Liver (tissue), 9 donors: ENCODE measurements around the gene CLDN6. TPM values are rescaled to one million over a fixed set of nuclear protein-coding genes. Genes with fewer than 3 reads are reported as not detected.
"Not testable (repeated sequence)": the region's sequence is repeated elsewhere in the genome, so short reads cannot be mapped to it uniquely, and the experiment has no call there.

Experiments
- DNase-seq: peaks from one replicate; pipeline ENCODE4 v3.0.0-alpha.2; 2017; ENCODE audit warnings: low spot score
- H3K27ac ChIP-seq, 2 donors: one replicate each; pipeline ENCODE4 v1.7.0; 2013; ENCODE audit warnings: inconsistent platforms in 2 of 2, low read length in 2 of 2, control low read depth in 1 of 2, low read depth in 1 of 2, mild to moderate bottlenecking in 1 of 2
- H3K27me3 ChIP-seq, 4 donors: one replicate each; pipeline versions ENCODE4 v1.6.1 to v1.7.0; 2013; ENCODE audit warnings: low read length in 3 of 4, inconsistent platforms in 1 of 4, mild to moderate bottlenecking in 1 of 4, moderate library complexity in 1 of 4; ENCODE audit not compliant: control insufficient read depth in 4 of 4, insufficient read depth in 4 of 4
- H3K36me3 ChIP-seq, 4 donors: one replicate each; pipeline versions ENCODE4 v1.6.1 to v1.7.0; 2013; ENCODE audit warnings: low read length in 3 of 4, mild to moderate bottlenecking in 3 of 4, low read depth in 1 of 4, moderate library complexity in 1 of 4; ENCODE audit not compliant: control insufficient read depth in 4 of 4, insufficient read depth in 3 of 4
- H3K4me1 ChIP-seq, 4 donors: one replicate each; pipeline versions ENCODE4 v1.6.1 to v1.7.0; 2013; ENCODE audit warnings: low read length in 3 of 4, mild to moderate bottlenecking in 3 of 4, moderate library complexity in 1 of 4; ENCODE audit not compliant: control insufficient read depth in 4 of 4, insufficient read depth in 4 of 4
- H3K4me3 ChIP-seq, 3 donors: one replicate each; pipeline versions ENCODE4 v1.6.1 to v1.7.0; 2013; ENCODE audit warnings: low read length in 3 of 3, control low read depth in 1 of 3, low read depth in 1 of 3, mild to moderate bottlenecking in 1 of 3
- H3K9ac ChIP-seq, 2 donors: one replicate each; pipeline ENCODE4 v1.7.0; 2013; ENCODE audit warnings: low read length in 2 of 2, mild to moderate bottlenecking in 2 of 2, moderate library complexity in 2 of 2, control low read depth in 1 of 2, low read depth in 1 of 2
- H3K9me3 ChIP-seq, 4 donors: one replicate each; pipeline versions ENCODE4 v1.6.1 to v1.7.0; 2013; ENCODE audit warnings: low read length in 3 of 4; ENCODE audit not compliant: control insufficient read depth in 4 of 4
- CTCF ChIP-seq: fragments of 150-350 bp; IDR thresholded peaks from 2 replicates; pipeline ENCODE4 v1.5.1; 2017; ENCODE audit warnings: improper control_type of control experiment, low read depth, low read length; ENCODE audit not compliant: missing input control
- EGR1 ChIP-seq, 2 donors: IDR thresholded peaks; 2 replicates each; pipeline ENCODE4 v1.6.1; 2016 to 2018; ENCODE audit warnings: antibody characterized with exemption in 2 of 2, low read depth in 2 of 2
- FOXA1 ChIP-seq: IDR thresholded peaks from 2 replicates; pipeline ENCODE4 v1.6.1; 2016; ENCODE audit warnings: antibody characterized with exemption
- FOXA2 ChIP-seq: IDR thresholded peaks from 2 replicates; pipeline ENCODE4 v1.6.1; 2016; ENCODE audit warnings: antibody characterized with exemption
- GABPA ChIP-seq, 2 donors: IDR thresholded peaks in 1 of 2; conservative IDR thresholded peaks in 1 of 2; 2 replicates each; pipeline ENCODE4 v1.6.1; 2016; ENCODE audit warnings: antibody characterized with exemption in 2 of 2, mild to moderate bottlenecking in 1 of 2, moderate library complexity in 1 of 2
- HNF4G ChIP-seq: IDR thresholded peaks from 2 replicates; pipeline ENCODE4 v1.6.1; 2016; ENCODE audit warnings: antibody characterized with exemption
- JUND ChIP-seq, 2 donors: IDR thresholded peaks; 2 replicates each; pipeline ENCODE4 v1.6.1; 2016; ENCODE audit warnings: antibody characterized with exemption in 2 of 2
- NR2F2 ChIP-seq: IDR thresholded peaks from 2 replicates; pipeline ENCODE4 v1.6.1; 2016; ENCODE audit warnings: antibody characterized with exemption
- RAD21 ChIP-seq, 2 donors: IDR thresholded peaks; 2 replicates each; pipeline ENCODE4 v1.6.1; 2016; ENCODE audit warnings: antibody characterized with exemption in 2 of 2, mild to moderate bottlenecking in 2 of 2
- REST ChIP-seq: IDR thresholded peaks from 2 replicates; pipeline ENCODE4 v1.6.1; 2016; ENCODE audit warnings: antibody characterized with exemption, mild to moderate bottlenecking
- RXRA ChIP-seq, 2 donors: IDR thresholded peaks; 2 replicates each; pipeline ENCODE4 v1.6.1; 2017 to 2018; ENCODE audit warnings: antibody characterized with exemption in 2 of 2, mild to moderate bottlenecking in 1 of 2
- SP1 ChIP-seq: IDR thresholded peaks from 2 replicates; pipeline ENCODE4 v1.6.1; 2018; ENCODE audit warnings: antibody characterized with exemption, mild to moderate bottlenecking
- TAF1 ChIP-seq: conservative IDR thresholded peaks from 2 replicates; pipeline ENCODE4 v1.6.1; 2016; ENCODE audit warnings: antibody characterized with exemption, mild to moderate bottlenecking
- YY1 ChIP-seq: IDR thresholded peaks from 2 replicates; pipeline ENCODE4 v1.6.1; 2016; ENCODE audit warnings: antibody characterized with exemption, mild to moderate bottlenecking
- ZBTB33 ChIP-seq: IDR thresholded peaks from 2 replicates; pipeline ENCODE4 v1.6.1; 2016; ENCODE audit warnings: antibody characterized with exemption
- WGBS: extraction: QIAGEN DNeasy Blood & Tissue Kit; methylation state at CpG from one replicate; pipeline ENCODE4 v1.1.7; 2013; 5-methylcytosine and 5-hydroxymethylcytosine counted together
- polyA plus RNA-seq, 2 donors: library from polyadenylated mRNA; stranded (reverse) in 1 of 2; unstranded in 1 of 2; fragments of 200-250 nt in 1 of 2; fragments of >200 nt in 1 of 2; fragmentation: Nextera tagmentation in 1 of 2; extraction: Ambion mirVana in 1 of 2; gene quantifications; one replicate each; pipeline versions ENCODE4 v1.2.1 to v1.2.3, GENCODE V29; 2013 to 2015
- total RNA-seq, 2 donors: library from RNA; depleted of rRNA; stranded (reverse); fragments of >200 nt; gene quantifications; one replicate each; pipeline ENCODE4 v1.2.3, GENCODE V29; 2014
- TF ChIP-seq, protein P1 (sequence below): IDR thresholded peaks from 2 replicates; pipeline ENCODE4 v1.6.1; 2016; ENCODE audit warnings: antibody characterized with exemption
- TF ChIP-seq, protein P2 (sequence below): IDR thresholded peaks from 2 replicates; pipeline ENCODE4 v1.6.1; 2016; ENCODE audit warnings: antibody characterized with exemption
- donor health status: healthy.
- donor health status: healthy.
- donor health status: healthy.
- donor health status: healthy.
- donor health status: healthy.

Gene CLDN6
- total and polyA plus RNA-seq, 4 donors: 0.75 TPM; not detected in 3

GRCh38 chr16:3055734-3056115 lies 37.7 kb upstream of the CLDN6 start:
- not testable (repeated sequence) for H3K9ac ChIP-seq

DNA sequence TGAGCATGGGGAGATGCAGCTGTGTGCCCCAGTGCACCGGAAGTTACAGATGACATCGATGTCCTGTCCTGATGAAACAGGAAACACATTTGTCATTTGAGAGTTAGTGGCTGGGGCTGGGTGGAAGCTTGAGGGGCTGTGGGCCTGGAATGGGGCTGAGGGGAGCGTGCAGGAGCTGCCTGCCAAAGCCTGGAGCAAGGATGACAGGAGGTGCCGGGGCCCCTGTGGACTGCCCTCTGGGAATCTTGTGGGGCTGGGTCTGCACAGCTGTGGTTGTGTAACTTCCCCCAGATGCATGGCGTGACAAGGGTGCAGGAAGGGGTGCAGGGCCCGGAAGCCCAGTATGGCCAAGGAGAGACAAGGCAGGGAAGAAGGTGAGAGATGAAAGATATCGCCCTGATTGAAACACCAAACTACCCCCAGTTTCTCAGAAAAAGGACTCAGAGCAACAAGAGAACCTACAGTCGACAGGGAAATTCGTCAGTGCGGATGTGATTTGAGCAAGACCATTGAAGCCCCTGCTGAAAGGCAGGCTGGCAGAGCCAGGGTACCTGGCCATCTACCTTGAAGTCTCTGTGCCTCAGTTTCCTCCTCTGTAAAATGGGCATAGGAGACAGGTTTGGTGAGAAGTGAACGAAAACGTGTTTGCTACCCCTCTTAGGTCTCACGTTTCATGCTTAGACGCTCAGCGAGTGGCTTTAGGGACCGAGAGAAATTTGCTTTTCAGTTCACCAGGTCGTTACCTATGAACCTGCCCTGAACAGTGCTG lies 37.2 kb upstream of the CLDN6 start:
- DNase-seq: no peak
- Histone ChIP-seq H3K27ac (no peak overlapping the region), H3K4me3 (no peak overlapping the region), H3K9ac (no peak overlapping the region), H3K27me3 (no peaks in the 10 kb centered on the region), H3K36me3 (peaks cover 0 to 2% (median 0%) of the 10 kb centered on the region in 4 donors), H3K4me1 (peaks cover 5 to 16% (median 13%) of the 10 kb centered on the region in 4 donors), H3K9me3 (no peaks in the 10 kb centered on the region)
- TF ChIP-seq EGR1 (IDR thresholded peaks at IDR 0.05; ENCODE audit: low read depth in 2 of 2) (no peak), REST (no peak), RXRA (IDR thresholded peaks at IDR 0.05) (no peak), CTCF (no peak), JUND (IDR thresholded peaks at IDR 0.05) (no peak), FOXA2 (no peak), TAF1 (no peak), SP1 (no peak), ZBTB33 (no peak), YY1 (no peak), GABPA (IDR thresholded peaks at IDR 0.05 in 1 of 2, conservative IDR thresholded peaks at IDR 0.05 in 1 of 2) (no peak), HNF4G (no peak), NR2F2 (no peak), FOXA1 (no peak), RAD21 (IDR thresholded peaks at IDR 0.05) (no peak)
- TF ChIP-seq, protein P1, sequence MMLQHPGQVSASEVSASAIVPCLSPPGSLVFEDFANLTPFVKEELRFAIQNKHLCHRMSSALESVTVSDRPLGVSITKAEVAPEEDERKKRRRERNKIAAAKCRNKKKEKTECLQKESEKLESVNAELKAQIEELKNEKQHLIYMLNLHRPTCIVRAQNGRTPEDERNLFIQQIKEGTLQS: no peak
- TF ChIP-seq, protein P2, sequence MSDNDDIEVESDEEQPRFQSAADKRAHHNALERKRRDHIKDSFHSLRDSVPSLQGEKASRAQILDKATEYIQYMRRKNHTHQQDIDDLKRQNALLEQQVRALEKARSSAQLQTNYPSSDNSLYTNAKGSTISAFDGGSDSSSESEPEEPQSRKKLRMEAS: no peak
- 83% methylated on average over 17 of the region's 17 CpGs for WGBS

More at GRCh38 chr16:3055734-3056115, 37.7 kb upstream of the CLDN6 start:
- WGBS: 78% methylated on average over 9 of the region's 9 CpGs
- not testable (repeated sequence) for H3K27ac ChIP-seq, H3K9me3 ChIP-seq, DNase-seq, H3K36me3 ChIP-seq, H3K4me3 ChIP-seq, H3K27me3 ChIP-seq
- H3K4me1 ChIP-seq: peaks cover 6 to 18% (median 18%) of the 10 kb centered on the region in 4 donors

DNA sequence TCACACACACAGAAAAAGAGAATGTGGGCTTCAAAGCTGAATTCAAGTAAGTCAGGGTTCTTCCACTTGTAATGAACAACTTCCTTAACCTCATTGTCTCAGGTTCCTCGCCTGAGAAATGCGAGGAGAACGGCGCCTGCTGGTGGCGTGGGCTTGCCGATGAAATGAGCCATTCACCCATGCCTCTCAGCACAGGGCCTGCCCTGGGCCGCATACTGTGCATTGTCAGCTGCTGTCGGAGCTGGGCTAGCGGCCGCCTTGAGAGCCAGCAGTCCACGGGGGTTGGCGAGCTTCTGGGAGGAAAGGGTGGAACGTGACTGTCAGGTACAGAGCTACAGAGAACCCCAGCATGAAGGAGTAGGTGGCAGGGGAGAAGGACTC lies 35.3 kb upstream of the CLDN6 start:
- H3K4me3 ChIP-seq, DNase-seq, H3K9me3 ChIP-seq, H3K27ac ChIP-seq, H3K4me1 ChIP-seq, H3K9ac ChIP-seq, H3K36me3 ChIP-seq, H3K27me3 ChIP-seq: not testable (repeated sequence)
- WGBS: 91% methylated on average over 12 of the region's 13 CpGs
